ENCODE data around the gene PYCR2. TPM values are rescaled to one million over a fixed set of nuclear protein-coding genes. Genes with fewer than 3 reads are reported as not detected.
"Not testable (repeated sequence)": the region's sequence is repeated elsewhere in the genome, so short reads cannot be mapped to it uniquely, and the experiment has no call there.

PYCR2 gene
- total RNA-seq, 1 experiment from 2014 or later, result 173 TPM

DNA sequence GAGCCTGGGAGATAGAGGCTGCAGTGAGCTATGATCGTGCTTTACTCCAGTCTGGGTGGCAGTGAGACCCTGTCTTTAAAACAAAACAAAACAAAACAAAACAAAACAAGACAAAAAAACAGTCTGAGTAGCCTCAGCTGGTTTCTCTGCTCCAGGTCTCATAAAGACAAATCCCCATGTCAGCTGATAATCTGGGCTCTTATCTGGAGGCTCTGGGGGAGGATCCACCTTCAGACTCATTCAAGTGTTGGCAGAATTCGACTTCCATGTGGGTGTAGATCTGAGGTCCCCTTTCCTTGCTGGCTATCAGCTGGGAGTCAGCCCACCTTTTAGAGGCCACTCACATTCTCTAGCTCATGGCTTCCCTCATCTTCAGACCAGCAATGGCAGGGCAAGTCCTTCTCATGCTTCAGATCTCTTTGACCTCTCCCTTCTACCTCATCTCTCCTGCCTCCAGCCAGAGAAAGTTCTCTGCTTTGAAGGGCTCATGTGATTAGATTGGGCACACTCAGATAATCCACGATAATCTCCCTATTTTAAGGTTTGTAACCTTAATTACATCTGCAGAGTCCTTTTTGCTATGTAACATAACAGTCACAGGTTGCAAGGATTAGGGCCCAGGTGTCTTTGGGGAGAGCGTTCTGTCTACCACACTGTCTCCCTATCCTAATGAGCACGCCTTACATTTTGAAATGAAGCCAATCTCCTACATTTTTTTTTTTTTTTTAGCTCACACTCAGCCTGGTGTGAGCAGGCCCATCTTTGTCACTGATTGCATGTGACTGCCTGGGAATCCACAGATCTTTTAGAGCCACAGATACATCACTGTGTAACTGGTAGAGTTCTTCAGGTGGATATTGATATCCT is 7.5 kb upstream of the PYCR2 start:
- Mint-ChIP-seq H3K4me1 (ENCODE audit: insufficient read depth, unreplicated experiment) (peaks cover 6% of the 10 kb centered on the region), H3K27ac (ENCODE audit: low read depth, unreplicated experiment) (no peak overlapping the region), H3K4me3 (ENCODE audit: unreplicated experiment) (no peak overlapping the region), H3K27me3 (ENCODE audit: insufficient read depth, unreplicated experiment) (no peaks in the 10 kb centered on the region), H3K36me3 (ENCODE audit: insufficient read depth, unreplicated experiment) (no peaks in the 10 kb centered on the region), H3K9me3 (ENCODE audit: unreplicated experiment) (no peaks in the 10 kb centered on the region)
- no TSS peak for BruUV-seq (replicated peaks)
- TF ChIP-seq, protein P1, sequence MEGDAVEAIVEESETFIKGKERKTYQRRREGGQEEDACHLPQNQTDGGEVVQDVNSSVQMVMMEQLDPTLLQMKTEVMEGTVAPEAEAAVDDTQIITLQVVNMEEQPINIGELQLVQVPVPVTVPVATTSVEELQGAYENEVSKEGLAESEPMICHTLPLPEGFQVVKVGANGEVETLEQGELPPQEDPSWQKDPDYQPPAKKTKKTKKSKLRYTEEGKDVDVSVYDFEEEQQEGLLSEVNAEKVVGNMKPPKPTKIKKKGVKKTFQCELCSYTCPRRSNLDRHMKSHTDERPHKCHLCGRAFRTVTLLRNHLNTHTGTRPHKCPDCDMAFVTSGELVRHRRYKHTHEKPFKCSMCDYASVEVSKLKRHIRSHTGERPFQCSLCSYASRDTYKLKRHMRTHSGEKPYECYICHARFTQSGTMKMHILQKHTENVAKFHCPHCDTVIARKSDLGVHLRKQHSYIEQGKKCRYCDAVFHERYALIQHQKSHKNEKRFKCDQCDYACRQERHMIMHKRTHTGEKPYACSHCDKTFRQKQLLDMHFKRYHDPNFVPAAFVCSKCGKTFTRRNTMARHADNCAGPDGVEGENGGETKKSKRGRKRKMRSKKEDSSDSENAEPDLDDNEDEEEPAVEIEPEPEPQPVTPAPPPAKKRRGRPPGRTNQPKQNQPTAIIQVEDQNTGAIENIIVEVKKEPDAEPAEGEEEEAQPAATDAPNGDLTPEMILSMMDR (IDR thresholded peaks at IDR 0.05; ENCODE audit: unreplicated experiment), result no peak
- ChIA-PET CTCF (interaction anchor here (0.6 to 1.6 kb wide), 10 partner anchors 8 to 457 kb away, joined by 3 to 14 read pairs (median 4); partner anchors contain the start of gene TMEM63A), POLR2A (interaction anchor here (0.6 to 8.4 kb wide), 8 partner anchors 8 to 196 kb away, joined by 3 to 120 read pairs (median 4); partner anchors contain the start of genes EPHX1, PYCR2 and SRP9)
- intact Hi-C loops (cut with micrococcal nuclease), result no loop called here
- no peak for DNase-seq (ENCODE audit: unreplicated experiment)

DNA sequence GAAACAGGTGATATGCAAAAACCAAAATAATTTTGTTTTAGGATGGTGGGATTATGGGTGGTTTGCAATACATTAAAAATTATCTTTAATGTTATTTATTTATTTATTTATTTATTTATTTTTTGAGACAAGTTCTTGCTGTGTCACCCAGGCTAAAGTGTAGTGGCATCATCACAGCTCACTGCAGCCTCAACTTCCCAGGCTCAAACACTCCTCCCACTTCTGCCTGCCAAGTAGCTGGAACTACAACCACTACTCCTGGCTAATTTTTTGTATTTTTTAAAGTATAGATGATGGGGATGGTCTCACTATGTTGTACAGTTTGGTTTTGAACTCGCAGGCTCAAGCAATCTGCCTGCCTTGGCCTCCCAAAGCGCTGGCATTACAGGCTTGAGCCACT is 6.5 kb upstream of the PYCR2 start:
- H3K27ac Mint-ChIP-seq (ENCODE audit: low read depth, unreplicated experiment), result no peak overlapping the region
- H3K27me3 Mint-ChIP-seq (ENCODE audit: insufficient read depth, unreplicated experiment), result no peaks in the 10 kb centered on the region
- DNase-seq (ENCODE audit: unreplicated experiment), result no peak
- H3K9me3 Mint-ChIP-seq (ENCODE audit: unreplicated experiment), result no peaks in the 10 kb centered on the region
- no TSS peak for BruUV-seq (replicated peaks)
- ChIA-PET POLR2A (interaction anchor here (0.8 to 8.4 kb wide), 4 partner anchors 7 to 195 kb away, joined by 3 to 120 read pairs (median 3); partner anchors contain the start of genes PYCR2 and SRP9), CTCF (interaction anchor here (0.6 to 1.6 kb wide), 6 partner anchors 10 to 469 kb away, joined by 3 to 14 read pairs (median 4); partner anchors contain the start of gene TMEM63A)
- no peak overlapping the region for H3K4me3 Mint-ChIP-seq (ENCODE audit: unreplicated experiment)
- TF ChIP-seq, protein P1 (IDR thresholded peaks at IDR 0.05; ENCODE audit: unreplicated experiment), result no peak
- no peaks in the 10 kb centered on the region for H3K36me3 Mint-ChIP-seq (ENCODE audit: insufficient read depth, unreplicated experiment)
- intact Hi-C loops (cut with micrococcal nuclease), result no loop called here
- H3K4me1 Mint-ChIP-seq (ENCODE audit: insufficient read depth, unreplicated experiment), result no peaks in the 10 kb centered on the region

GRCh38 chr1:225929462-225929861 is 5.4 kb upstream of the PYCR2 start:
- H3K27me3 Mint-ChIP-seq (ENCODE audit: insufficient read depth, unreplicated experiment); H3K4me3 Mint-ChIP-seq (ENCODE audit: unreplicated experiment); H3K4me1 Mint-ChIP-seq (ENCODE audit: insufficient read depth, unreplicated experiment); BruUV-seq (replicated peaks); DNase-seq (ENCODE audit: unreplicated experiment); H3K27ac Mint-ChIP-seq (ENCODE audit: low read depth, unreplicated experiment); H3K36me3 Mint-ChIP-seq (ENCODE audit: insufficient read depth, unreplicated experiment); H3K9me3 Mint-ChIP-seq (ENCODE audit: unreplicated experiment); intact Hi-C loops (cut with micrococcal nuclease): not testable (repeated sequence)
- POLR2A ChIA-PET, result interaction anchor here (0.6 kb wide), 3 partner anchors 81 to 503 kb away, joined by 3 to 4 read pairs (median 4); no protein-coding TSS in a partner anchor
- CTCF ChIA-PET, result interaction anchor here (0.6 to 0.9 kb wide), 6 partner anchors 47 to 497 kb away, joined by 3 to 4 read pairs (median 3); no protein-coding TSS in a partner anchor

- Mint-ChIP-seq H3K4me3 (ENCODE audit: unreplicated experiment) (no peak overlapping the region), H3K4me1 (ENCODE audit: insufficient read depth, unreplicated experiment) (no peaks in the 10 kb centered on the region), H3K27me3 (ENCODE audit: insufficient read depth, unreplicated experiment) (no peaks in the 10 kb centered on the region), H3K9me3 (ENCODE audit: unreplicated experiment) (no peaks in the 10 kb centered on the region), H3K36me3 (ENCODE audit: insufficient read depth, unreplicated experiment) (no peaks in the 10 kb centered on the region), H3K27ac (ENCODE audit: low read depth, unreplicated experiment) (no peak overlapping the region)
- ChIA-PET POLR2A (interaction anchor here (0.6 kb wide), 1 partner anchor 502 kb away, joined by 3 read pairs; no protein-coding TSS in a partner anchor), CTCF (interaction anchor here (0.7 to 0.9 kb wide), 5 partner anchors 15 to 496 kb away, joined by 3 to 4 read pairs (median 3); no protein-coding TSS in a partner anchor)
- no peak for DNase-seq (ENCODE audit: unreplicated experiment)
- BruUV-seq (replicated peaks), result no TSS peak
- intact Hi-C loops (cut with micrococcal nuclease), result no loop called here
- TF ChIP-seq, protein P1 (IDR thresholded peaks at IDR 0.05; ENCODE audit: unreplicated experiment), result no peak
Measured at GRCh38 chr1:225928186-225929175, 4.4 kb upstream of the PYCR2 start.

Data from MCF 10A (cell line).